ENCODE results near the gene NRIP2.

- TF ChIP-seq CTCF (IDR thresholded peaks at IDR 0.05) (no peak), POLR2A (IDR thresholded peaks at IDR 0.05) (no peak)
These were observed 29.7 kb downstream of the NRIP2 start for GRCh38 chr12:2805143-2805520.
